ENCODE measurements around the gene SIM1. TPM values are rescaled to one million over a fixed set of nuclear protein-coding genes. Genes with fewer than 3 reads are reported as not detected.

Gene SIM1
- total and polyA plus RNA-seq, 8 donors, result 1.5 to 6.0 (median 4.1) TPM

DNA sequence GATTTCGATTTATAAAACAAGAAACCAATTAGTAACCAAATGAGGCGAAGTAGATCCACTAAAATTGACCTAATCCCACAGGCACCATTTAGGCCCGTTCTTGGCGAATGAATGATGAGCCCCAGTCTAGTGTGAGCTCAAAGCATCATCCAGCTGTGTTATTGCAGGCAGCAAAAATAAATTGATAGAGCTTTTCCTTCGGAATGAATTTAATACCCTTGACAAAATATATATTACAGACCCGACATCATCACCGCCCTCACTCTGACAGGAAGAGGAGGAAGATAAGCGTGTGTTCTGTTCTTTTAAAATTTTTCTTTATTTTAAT lies 7.8 kb downstream of the SIM1 start:
- intact Hi-C loops (cut with DNase I), result no loop called here
- Histone ChIP-seq H3K4me1 (no peaks in the 10 kb centered on the region), H3K27ac (peak overlapping the region; percentile 76 to 94 (median 86)), H3K36me3 (no peaks in the 10 kb centered on the region), H3K27me3 (peaks cover 0 to 59% (median 17%) of the 10 kb centered on the region in 4 donors), H3K9me3 (no peaks in the 10 kb centered on the region), H3K4me3 (peak overlapping the region in 3 of 4 donors; percentile 8 to 41 (median 35))
- 56 to 60% methylated on average over 8 of the region's 8 CpGs for WGBS, 2 donors
- DNase-seq (no peak), ATAC-seq (no peak), FAIRE-seq (no peak)
- TF ChIP-seq, protein P1, sequence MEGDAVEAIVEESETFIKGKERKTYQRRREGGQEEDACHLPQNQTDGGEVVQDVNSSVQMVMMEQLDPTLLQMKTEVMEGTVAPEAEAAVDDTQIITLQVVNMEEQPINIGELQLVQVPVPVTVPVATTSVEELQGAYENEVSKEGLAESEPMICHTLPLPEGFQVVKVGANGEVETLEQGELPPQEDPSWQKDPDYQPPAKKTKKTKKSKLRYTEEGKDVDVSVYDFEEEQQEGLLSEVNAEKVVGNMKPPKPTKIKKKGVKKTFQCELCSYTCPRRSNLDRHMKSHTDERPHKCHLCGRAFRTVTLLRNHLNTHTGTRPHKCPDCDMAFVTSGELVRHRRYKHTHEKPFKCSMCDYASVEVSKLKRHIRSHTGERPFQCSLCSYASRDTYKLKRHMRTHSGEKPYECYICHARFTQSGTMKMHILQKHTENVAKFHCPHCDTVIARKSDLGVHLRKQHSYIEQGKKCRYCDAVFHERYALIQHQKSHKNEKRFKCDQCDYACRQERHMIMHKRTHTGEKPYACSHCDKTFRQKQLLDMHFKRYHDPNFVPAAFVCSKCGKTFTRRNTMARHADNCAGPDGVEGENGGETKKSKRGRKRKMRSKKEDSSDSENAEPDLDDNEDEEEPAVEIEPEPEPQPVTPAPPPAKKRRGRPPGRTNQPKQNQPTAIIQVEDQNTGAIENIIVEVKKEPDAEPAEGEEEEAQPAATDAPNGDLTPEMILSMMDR (IDR thresholded peaks at IDR 0.05), result no peak

DNA sequence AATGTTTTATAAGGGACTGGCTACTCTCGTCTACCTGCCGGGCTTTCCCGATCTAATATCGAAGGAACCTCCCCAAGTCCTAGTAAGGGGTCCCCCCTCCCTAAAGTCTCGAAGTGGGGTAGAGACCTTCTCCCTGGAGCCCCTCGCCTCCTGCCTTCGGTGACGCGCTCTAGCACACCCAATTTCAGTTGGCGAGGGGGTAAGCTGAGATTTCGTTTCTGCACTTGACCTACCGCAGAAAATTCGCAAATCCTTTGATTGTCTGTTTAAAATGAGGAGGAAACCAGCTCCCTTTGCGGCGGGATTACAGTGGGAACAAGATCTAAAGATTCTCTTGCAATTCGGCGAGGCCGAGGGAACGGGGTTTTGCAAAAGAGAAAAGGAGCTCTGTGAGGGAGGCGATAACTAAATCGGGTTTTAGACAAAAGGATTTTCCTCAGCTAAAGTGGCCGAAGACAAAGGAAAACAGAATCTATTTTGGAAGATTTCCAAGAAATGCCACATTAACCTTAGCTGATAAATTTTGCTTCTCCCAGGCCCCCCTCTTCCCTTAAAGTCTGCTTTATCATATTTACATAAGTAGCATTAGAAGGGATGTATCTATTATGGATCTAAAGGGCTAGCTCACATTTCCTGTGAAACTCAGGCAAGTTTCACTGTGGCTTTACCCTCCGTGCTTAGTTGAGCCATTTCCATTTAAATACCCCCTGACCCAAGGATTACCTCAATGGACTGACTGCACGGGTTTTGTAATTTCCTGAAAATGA lies 8.4 kb downstream of the SIM1 start:
- FAIRE-seq, result no peak
- H3K4me3 ChIP-seq, result peak overlapping the region; percentile 3 to 41 (median 22)
- peaks cover 0 to 53% (median 16%) of the 10 kb centered on the region in 4 donors for H3K27me3 ChIP-seq
- H3K27ac ChIP-seq, result peak overlapping the region; percentile 76 to 94 (median 86)
- no peaks in the 10 kb centered on the region for H3K9me3 ChIP-seq
- intact Hi-C loops (cut with DNase I), result no loop called here
- H3K36me3 ChIP-seq, result no peaks in the 10 kb centered on the region
- no peak for DNase-seq
- whole genome bisulfite sequencing, 2 donors, result 7 to 9% methylated on average over 24 of the region's 24 CpGs
- no peak for ATAC-seq
- TF ChIP-seq, protein P1 (IDR thresholded peaks at IDR 0.05), result no peak
- no peaks in the 10 kb centered on the region for H3K4me1 ChIP-seq

DNA sequence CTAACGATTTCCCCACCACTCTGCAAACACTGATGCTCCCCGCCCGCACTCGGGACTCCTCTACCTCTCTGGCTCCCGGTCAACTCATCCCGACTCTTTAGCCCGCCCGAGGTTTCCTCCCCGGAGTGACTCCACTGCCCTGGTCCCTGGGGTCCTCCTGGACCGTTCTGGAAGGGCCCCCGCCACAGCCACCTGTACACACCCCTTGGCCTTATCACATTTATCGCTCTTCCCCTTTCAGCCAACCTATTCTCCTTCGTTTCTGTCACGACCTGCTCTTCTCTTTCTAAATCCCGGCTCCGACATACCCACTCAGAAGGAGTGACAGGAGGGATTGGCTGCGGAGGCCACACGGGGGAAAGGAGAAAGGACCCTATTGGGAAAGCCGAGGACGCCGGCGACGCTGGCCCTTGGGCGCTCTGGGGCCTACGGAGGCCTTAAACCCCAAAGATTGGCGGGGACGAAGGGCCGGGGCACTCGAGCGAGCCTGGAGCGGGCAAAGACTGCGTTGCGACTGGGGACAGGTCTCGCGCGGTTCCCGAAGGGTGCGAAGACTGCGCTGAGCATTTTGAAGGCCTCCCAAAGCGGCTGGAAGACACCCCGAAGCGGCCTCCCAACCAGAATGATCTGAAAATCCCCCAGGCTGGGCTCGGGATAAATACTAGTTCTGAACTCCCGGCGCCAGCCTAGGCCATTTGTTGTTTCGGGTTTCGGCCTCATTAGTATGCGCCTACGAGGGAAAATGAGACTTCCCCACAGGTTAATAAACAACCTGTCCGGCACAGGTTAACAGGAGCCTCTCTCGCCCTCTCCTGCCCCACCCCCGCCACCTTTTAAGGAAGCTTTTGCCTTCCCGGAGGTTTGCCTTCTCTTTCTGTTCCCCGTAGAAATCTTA lies 9.2 kb downstream of the SIM1 start:
- Histone ChIP-seq H3K4me1 (no peaks in the 10 kb centered on the region), H3K9me3 (no peaks in the 10 kb centered on the region), H3K27me3 (peaks cover 0 to 50% (median 16%) of the 10 kb centered on the region in 4 donors), H3K4me3 (peak overlapping the region in 3 of 4 donors; percentile 3 to 41 (median 35)), H3K27ac (peak overlapping the region; percentile 76 to 94 (median 86)), H3K36me3 (no peaks in the 10 kb centered on the region)
- DNase-seq, result peak; percentile 53 to 72 (median 66)
- peak; percentile 77 to 84 (median 82) for ATAC-seq
- TF ChIP-seq, protein P1 (IDR thresholded peaks at IDR 0.05), result no peak
- FAIRE-seq, result no peak
- 7 to 9% methylated on average over 53 to 54 of the region's 54 CpGs for WGBS, 2 donors
- intact Hi-C loops (cut with DNase I), result no loop called here

DNA sequence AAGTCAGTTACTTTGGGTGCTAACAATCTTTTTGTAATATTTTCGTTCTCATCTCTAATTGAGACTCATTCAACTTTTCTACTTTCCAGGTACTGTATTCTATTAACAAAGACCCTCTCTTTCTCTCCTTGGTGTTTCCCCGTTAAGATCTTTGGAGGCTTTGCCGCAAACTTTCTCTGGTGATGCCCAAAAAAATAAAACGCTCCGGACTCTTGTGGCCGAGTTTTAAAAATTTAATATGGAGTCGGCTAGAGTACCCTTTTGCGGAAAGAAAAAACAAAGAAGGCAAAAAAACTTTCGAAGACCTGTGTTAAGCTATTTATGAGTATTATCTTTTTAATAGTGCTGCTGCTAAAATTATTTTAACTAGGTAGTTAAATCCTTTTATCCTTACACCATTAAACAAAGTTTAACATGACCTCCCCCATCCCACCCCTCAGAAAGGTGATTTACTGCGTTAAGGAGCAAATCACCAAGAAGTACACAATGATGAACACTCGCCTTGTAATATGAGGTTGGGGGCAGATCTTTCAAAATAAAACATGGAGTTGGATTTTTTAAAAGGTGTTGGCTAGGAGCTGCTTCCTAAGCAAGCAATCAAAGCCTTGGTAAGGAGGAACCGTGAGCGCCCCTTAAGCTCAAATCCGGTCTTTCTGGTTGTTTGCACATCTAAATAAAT lies 10.0 kb downstream of the SIM1 start:
- Histone ChIP-seq H3K27ac (peak overlapping the region; percentile 76 to 94 (median 86)), H3K4me1 (no peaks in the 10 kb centered on the region), H3K9me3 (no peaks in the 10 kb centered on the region), H3K27me3 (peaks cover 0 to 42% (median 10%) of the 10 kb centered on the region in 4 donors), H3K4me3 (peak overlapping the region in 2 of 4 donors; percentile 35 to 41), H3K36me3 (no peaks in the 10 kb centered on the region)
- 43 to 50% methylated on average over 14 of the region's 14 CpGs for WGBS, 2 donors
- FAIRE-seq (no peak), DNase-seq (no peak), ATAC-seq (no peak)
- intact Hi-C loops (cut with DNase I), result no loop called here
- TF ChIP-seq, protein P1 (IDR thresholded peaks at IDR 0.05), result no peak
